ENCODE results near the gene GDPD5. TPM values are rescaled to one million over a fixed set of nuclear protein-coding genes. Genes with fewer than 3 reads are reported as not detected.

GDPD5 gene
- total RNA-seq, 3 donors from 2014 or later: 5.4 to 10.9 (median 9.8) TPM

GRCh38 chr11:75439495-75440120, 86.1 kb downstream of the GDPD5 start:
- H3K9me3 Mint-ChIP-seq: no peaks in the 10 kb centered on the region
- no peak for ATAC-seq

DNA sequence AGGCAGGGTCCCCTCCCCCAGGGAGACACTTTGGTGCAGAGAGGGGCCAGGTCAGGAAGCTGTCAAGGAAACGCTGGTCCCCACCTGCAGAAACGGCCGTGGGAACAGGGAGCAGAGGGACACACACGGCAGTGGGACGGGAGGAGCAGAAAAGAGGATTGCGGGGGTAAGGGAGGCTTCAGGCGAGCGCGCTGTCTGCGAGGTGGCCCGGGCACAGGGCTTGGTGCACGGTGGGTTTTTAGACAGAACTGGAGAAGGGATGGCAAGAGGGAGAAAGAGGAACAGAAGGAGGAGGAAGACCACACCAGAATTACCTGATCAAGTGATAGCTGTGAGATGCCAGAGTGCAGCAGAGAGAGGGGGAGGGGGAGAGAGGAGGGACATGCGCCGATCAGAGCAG, 86.7 kb downstream of the GDPD5 start:
- no peaks in the 10 kb centered on the region for H3K9me3 Mint-ChIP-seq
- no peak for DNase-seq
- H3K27me3 Mint-ChIP-seq (ENCODE audit: low read depth): peaks cover 6% of the 10 kb centered on the region
- H3K4me3 Mint-ChIP-seq: no peak overlapping the region
- no peak for ATAC-seq
- H3K4me1 Mint-ChIP-seq (ENCODE audit: low read depth): no peaks in the 10 kb centered on the region
- peaks cover 5% of the 10 kb centered on the region for H3K36me3 Mint-ChIP-seq (ENCODE audit: insufficient read depth)

More at GRCh38 chr11:75439495-75440120, 86.1 kb downstream of the GDPD5 start:
- no peak overlapping the region for H3K4me3 Mint-ChIP-seq
- no peaks in the 10 kb centered on the region for H3K4me1 Mint-ChIP-seq (ENCODE audit: low read depth)
- H3K27me3 Mint-ChIP-seq (ENCODE audit: low read depth): peaks cover 4% of the 10 kb centered on the region
- H3K36me3 Mint-ChIP-seq (ENCODE audit: insufficient read depth): peaks cover 5% of the 10 kb centered on the region
- DNase-seq: no peak

- DNase-seq: no peak
- Mint-ChIP-seq H3K4me1 (ENCODE audit: low read depth) (no peaks in the 10 kb centered on the region), H3K27me3 (ENCODE audit: low read depth) (peaks cover 10% of the 10 kb centered on the region), H3K36me3 (ENCODE audit: insufficient read depth) (peaks cover 5% of the 10 kb centered on the region), H3K4me3 (no peak overlapping the region), H3K9me3 (no peaks in the 10 kb centered on the region)
- ATAC-seq: no peak
Measured at GRCh38 chr11:75437966-75438659, 87.6 kb downstream of the GDPD5 start.

DNA sequence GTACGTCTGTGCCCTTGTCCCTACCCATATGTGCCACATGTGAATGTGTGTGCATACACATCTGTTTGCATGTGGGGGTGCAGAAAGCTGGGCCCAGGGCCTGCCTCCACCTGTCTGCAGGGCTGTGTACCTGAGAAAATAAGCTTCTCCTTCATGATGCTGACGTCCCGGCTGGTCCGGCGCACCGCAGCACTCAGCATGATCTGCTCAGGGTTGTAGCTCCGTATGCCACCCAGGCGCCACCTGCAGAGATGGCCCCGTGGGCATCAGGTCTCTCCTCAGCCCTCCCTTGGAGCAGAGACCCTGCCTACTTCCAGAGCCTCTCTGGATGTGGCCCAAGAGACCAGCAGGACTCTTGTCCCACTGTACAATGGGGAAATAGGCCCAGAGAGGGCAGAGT, 88.9 kb downstream of the GDPD5 start:
- ATAC-seq (no peak), DNase-seq (no peak)
- Mint-ChIP-seq H3K36me3 (ENCODE audit: insufficient read depth) (peaks cover 5% of the 10 kb centered on the region), H3K27me3 (ENCODE audit: low read depth) (peaks cover 21% of the 10 kb centered on the region), H3K4me1 (ENCODE audit: low read depth) (no peaks in the 10 kb centered on the region), H3K4me3 (no peak overlapping the region), H3K9me3 (no peaks in the 10 kb centered on the region)

- Mint-ChIP-seq H3K36me3 (ENCODE audit: insufficient read depth) (peaks cover 5% of the 10 kb centered on the region), H3K4me3 (no peak overlapping the region), H3K9me3 (no peaks in the 10 kb centered on the region), H3K4me1 (ENCODE audit: low read depth) (peaks cover 6% of the 10 kb centered on the region), H3K27me3 (ENCODE audit: low read depth) (peaks cover 34% of the 10 kb centered on the region)
- DNase-seq (no peak), ATAC-seq (no peak)
Measured at GRCh38 chr11:75435571-75435925, 90.2 kb downstream of the GDPD5 start.

DNA sequence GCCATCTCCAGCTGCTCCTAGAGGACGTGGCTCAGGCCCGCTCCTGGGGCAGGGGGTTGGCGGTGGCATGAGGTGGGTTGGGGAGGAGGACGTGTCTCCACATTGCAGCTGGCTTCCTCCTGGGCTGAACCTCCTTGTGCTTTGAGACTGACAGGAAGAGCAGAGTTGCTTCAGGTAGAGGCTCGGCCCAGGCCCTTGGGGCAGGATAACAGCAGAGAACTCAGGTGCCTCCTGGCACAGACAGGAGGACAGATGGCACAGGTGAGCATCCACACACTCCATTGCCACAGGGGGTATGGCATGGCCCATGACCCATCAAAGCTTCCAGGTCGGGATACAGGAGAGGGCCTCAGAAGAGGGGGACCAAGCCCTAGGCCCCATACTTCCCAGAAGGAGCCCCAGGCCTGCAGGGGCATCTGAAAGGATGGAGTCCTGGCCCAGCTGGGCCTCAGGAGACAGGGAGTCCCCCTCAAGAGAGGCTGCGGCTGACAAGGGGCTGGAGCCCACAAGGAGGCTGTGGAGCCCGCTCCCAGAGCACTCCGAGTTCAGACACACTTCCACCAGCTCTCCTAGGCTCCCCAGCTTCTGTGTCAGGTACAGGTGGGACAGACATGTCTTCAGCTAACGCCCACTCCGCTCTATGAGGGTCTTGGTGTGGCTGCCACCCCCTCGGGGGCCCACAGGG, 90.7 kb downstream of the GDPD5 start:
- Mint-ChIP-seq H3K27me3 (ENCODE audit: low read depth) (peaks cover 35% of the 10 kb centered on the region), H3K4me3 (no peak overlapping the region), H3K9me3 (no peaks in the 10 kb centered on the region), H3K4me1 (ENCODE audit: low read depth) (peaks cover 7% of the 10 kb centered on the region), H3K36me3 (ENCODE audit: insufficient read depth) (peaks cover 5% of the 10 kb centered on the region)
- DNase-seq (no peak), ATAC-seq (no peak)

GRCh38 chr11:75434051-75434450, 91.7 kb downstream of the GDPD5 start:
- Mint-ChIP-seq H3K4me3 (no peak overlapping the region), H3K27me3 (ENCODE audit: low read depth) (peaks cover 39% of the 10 kb centered on the region), H3K9me3 (no peaks in the 10 kb centered on the region), H3K36me3 (ENCODE audit: insufficient read depth) (peaks cover 5% of the 10 kb centered on the region), H3K4me1 (ENCODE audit: low read depth) (peaks cover 11% of the 10 kb centered on the region)
- DNase-seq (no peak), ATAC-seq (no peak)

DNA sequence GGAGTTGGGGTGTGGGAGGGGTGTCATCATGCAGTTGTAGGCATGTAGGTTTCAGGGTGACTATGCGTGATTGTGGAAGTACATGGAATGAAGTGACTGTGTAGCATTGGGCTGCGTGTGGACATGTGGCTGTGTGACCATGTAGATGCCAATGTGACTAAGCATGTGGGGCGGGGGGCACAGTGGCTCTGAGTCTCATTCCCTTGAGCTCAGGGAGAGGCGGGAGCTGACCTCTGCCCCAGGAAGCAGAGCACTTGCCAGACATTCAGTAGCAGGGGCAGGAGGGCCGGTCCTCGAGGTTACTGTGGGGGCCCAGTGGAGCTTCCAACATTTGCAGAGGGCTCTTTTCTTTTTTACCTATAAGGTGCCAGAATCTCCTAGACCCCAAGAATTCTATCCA, 92.3 kb downstream of the GDPD5 start:
- Mint-ChIP-seq H3K4me3 (no peak overlapping the region), H3K9me3 (no peaks in the 10 kb centered on the region), H3K36me3 (ENCODE audit: insufficient read depth) (peaks cover 2% of the 10 kb centered on the region), H3K4me1 (ENCODE audit: low read depth) (peaks cover 16% of the 10 kb centered on the region), H3K27me3 (ENCODE audit: low read depth) (peaks cover 43% of the 10 kb centered on the region)
- no peak for DNase-seq
- no peak for ATAC-seq

GRCh38 chr11:75432911-75433321, 92.8 kb downstream of the GDPD5 start, which contains the start of gene KLHL35:
KLHL35 (minus strand) TSS chr11:75433203; CDS start chr11:75430629, 2,574 bp downstream.
- no peak within 1 kb of the TSS for H3K4me3 Mint-ChIP-seq
- no peak for ATAC-seq

DNA sequence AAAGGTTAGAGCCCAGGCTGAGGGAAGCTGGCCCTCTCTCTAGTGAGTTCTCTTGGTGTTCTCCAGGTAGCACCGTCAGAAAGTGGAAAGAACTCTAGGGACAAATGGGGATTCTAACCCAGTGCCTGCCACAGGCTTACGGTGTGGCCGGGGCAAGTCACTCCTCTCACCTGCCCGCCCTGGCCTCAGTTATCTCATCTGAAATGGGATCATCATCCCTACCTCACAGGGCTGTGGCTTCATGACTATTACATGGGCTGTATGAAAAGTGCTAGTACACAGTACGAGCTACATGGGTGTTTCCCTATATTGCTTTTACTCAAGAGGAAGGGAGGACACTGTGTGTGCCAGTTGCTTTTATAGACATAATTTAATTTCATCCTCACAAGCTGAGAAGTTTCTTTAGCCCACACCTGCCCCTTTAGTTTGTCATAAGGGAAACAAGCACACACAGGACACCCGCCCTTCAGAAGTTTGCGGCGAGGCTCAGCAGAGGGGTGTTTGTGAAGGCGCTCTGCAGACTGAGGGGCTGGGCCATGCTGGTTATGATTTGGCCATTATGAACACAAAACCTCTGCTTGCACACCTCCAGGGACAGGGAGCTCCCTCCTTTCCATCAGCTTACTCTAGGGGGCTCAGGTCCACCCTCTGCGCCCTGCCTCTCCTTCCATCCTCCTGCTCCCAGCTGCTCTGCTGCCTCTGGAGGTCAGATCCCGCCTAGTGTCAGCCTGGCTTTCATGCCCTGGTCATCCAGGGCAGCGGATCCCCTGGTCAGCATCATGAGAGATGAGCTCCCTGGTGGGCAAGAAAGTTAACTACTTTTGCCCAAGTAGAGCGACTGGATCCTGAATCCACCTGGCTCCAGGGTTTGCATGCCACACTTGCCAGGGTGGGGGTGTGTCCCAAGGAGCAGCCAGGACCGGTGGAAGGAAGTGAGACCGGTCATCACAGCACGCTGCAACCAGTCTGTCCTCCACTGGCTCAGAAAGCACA, 93.9 kb downstream of the GDPD5 start:
- Mint-ChIP-seq H3K27me3 (ENCODE audit: low read depth) (peaks cover 45% of the 10 kb centered on the region), H3K36me3 (ENCODE audit: insufficient read depth) (peaks cover 2% of the 10 kb centered on the region), H3K9me3 (no peaks in the 10 kb centered on the region), H3K4me1 (ENCODE audit: low read depth) (peaks cover 16% of the 10 kb centered on the region), H3K4me3 (no peak overlapping the region)
- no peak for DNase-seq
- ATAC-seq: no peak

More at GRCh38 chr11:75432911-75433321, 92.8 kb downstream of the GDPD5 start, which contains the start of gene KLHL35:
- peaks cover 2% of the 10 kb centered on the region for H3K36me3 Mint-ChIP-seq (ENCODE audit: insufficient read depth)
- H3K27me3 Mint-ChIP-seq (ENCODE audit: low read depth): peaks cover 45% of the 10 kb centered on the region
- peaks cover 16% of the 10 kb centered on the region for H3K4me1 Mint-ChIP-seq (ENCODE audit: low read depth)
- no peaks in the 10 kb centered on the region for H3K9me3 Mint-ChIP-seq
- DNase-seq: no peak

DNA sequence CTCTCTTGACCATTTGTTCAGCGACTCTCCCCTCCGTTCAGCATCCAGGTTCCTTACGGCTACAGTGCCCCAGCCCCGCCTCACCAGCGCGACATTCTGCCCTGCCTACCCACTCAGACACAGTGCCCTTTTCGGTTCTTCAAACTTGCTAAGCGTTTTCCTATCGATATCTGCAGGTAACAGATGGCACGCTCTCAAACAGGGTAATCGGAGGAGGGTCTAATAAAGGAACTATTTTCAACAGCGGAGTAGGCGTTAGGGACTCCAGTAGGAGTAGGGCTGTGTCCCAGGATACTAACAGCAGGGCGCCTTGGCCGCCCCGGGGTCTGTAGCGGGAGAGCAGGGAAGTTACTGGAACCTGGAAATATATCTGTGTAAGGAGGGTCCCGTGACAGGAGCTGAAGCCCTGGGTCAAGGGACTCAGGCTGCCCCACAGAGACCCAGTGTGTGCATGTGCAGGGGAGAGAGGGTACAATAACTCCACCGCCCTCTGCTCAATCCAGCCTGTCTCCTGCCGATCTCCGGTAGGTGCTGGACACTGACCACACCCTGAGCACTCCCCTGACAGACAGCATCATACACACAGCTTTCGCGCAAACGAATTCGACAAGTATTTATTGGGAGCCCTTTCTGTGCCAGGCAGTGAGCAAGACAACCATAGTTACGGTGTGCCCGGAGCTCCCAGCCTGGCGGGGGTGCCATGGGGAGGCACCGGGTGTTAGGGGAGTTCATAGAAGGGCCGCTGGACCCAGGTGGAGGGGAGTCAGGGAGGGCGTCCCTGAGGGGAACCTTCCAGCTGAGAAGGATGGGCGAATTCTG, 94.8 kb downstream of the GDPD5 start:
- DNase-seq: no peak
- peak overlapping the region; percentile 72 for H3K4me3 Mint-ChIP-seq
- peaks cover 45% of the 10 kb centered on the region for H3K27me3 Mint-ChIP-seq (ENCODE audit: low read depth)
- no peak for ATAC-seq
- H3K36me3 Mint-ChIP-seq (ENCODE audit: insufficient read depth): peaks cover 2% of the 10 kb centered on the region
- H3K4me1 Mint-ChIP-seq (ENCODE audit: low read depth): peaks cover 16% of the 10 kb centered on the region
- no peaks in the 10 kb centered on the region for H3K9me3 Mint-ChIP-seq

- ATAC-seq (peak; percentile 80 to 81), DNase-seq (peak; percentile 49)
- Mint-ChIP-seq H3K4me3 (peak overlapping the region; percentile 72), H3K4me1 (ENCODE audit: low read depth) (peaks cover 16% of the 10 kb centered on the region), H3K36me3 (ENCODE audit: insufficient read depth) (no peaks in the 10 kb centered on the region), H3K9me3 (no peaks in the 10 kb centered on the region), H3K27me3 (ENCODE audit: low read depth) (peaks cover 45% of the 10 kb centered on the region)
Measured at GRCh38 chr11:75429902-75430713, 95.6 kb downstream of the GDPD5 start.

DNA sequence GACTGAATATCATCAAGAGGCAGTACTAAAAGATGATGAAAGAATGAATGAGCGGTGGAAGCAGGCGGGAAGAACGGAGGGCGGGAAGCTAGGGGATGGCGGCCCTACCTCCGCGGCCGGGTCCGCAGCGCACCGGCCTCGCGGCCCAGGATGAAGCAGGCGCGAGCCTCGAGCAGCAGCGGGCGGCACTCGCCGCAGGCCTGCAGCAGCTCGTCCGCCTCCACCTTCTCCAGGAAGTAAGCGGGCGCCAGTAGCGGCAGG, 96.2 kb downstream of the GDPD5 start:
- no peak for ATAC-seq
- no peak for DNase-seq
- H3K9me3 Mint-ChIP-seq: no peaks in the 10 kb centered on the region
- H3K36me3 Mint-ChIP-seq (ENCODE audit: insufficient read depth): no peaks in the 10 kb centered on the region
- peaks cover 41% of the 10 kb centered on the region for H3K27me3 Mint-ChIP-seq (ENCODE audit: low read depth)
- peak overlapping the region; percentile 76 for H3K4me3 Mint-ChIP-seq
- H3K4me1 Mint-ChIP-seq (ENCODE audit: low read depth): peaks cover 16% of the 10 kb centered on the region
